ENCODE measurements around the gene DAAM1.

The DAAM1 gene

DNA sequence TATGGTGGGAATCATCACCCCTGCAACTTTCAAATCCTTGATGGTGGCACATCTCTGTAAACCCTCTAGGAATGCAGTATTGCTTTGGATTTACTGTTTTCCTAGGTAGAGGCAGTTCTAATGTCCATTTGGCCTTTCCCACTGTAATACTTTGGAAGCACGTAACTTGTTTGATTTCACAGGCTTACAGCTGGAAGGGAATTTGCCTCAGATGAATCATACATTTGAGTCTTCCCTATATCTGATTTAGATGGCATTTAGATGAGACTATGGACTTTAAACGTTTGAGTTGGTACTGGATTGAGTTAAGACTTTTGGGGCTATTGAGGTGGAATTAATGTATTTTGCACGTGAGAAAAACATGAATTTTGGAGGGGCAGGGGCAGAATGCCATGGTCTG lies 35.9 kb downstream of the DAAM1 start:
- DNase-seq, result no peak

DNA sequence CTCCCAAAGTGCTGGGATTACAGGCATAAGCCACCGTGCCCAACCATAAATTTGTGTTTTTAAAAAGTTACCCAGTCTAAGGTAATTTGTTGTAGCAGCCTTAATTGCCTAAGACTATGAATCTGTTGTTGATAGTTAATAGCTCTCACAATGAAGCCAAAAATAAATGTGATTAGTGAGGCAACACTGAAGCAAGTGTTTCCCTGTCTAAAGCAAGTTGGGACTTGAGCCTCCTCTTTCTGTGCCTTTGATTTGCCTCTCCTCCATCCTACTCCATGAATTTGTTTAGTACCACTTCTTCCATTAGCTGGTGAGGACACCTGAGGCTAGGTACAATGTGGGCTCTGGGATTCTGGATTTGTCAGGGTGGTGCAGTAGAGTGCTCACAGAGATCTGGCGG lies 36.8 kb downstream of the DAAM1 start:
- no peak for DNase-seq

- no peak for DNase-seq
Observed at GRCh38 chr14:59228421-59228820, 40.0 kb downstream of the DAAM1 start.

- DNase-seq, result no peak
Observed at GRCh38 chr14:59229653-59230406, 41.4 kb downstream of the DAAM1 start.

DNA sequence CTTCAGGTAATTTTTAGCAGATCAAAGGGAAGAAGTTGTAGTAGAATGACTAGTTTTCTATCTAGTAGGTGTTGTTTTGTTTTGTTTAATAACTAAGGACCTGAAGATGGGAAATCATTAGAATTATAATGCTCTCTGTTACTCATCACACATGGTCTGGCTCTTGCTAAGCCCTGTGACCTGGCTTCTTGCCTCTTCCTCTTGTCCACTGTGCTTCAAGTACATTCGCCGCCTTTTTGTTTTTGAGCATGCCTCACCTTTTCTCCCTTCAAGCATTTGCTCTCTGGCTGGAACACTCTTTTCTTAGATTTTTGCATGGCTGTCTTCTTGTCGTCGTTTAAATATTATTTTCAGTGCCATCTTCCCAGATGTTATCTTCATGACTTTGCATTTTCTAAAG lies 47.7 kb downstream of the DAAM1 start:
- DNase-seq, result no peak

GRCh38 chr14:59238216-59238615 lies 49.7 kb downstream of the DAAM1 start:
- no peak for DNase-seq

DNA sequence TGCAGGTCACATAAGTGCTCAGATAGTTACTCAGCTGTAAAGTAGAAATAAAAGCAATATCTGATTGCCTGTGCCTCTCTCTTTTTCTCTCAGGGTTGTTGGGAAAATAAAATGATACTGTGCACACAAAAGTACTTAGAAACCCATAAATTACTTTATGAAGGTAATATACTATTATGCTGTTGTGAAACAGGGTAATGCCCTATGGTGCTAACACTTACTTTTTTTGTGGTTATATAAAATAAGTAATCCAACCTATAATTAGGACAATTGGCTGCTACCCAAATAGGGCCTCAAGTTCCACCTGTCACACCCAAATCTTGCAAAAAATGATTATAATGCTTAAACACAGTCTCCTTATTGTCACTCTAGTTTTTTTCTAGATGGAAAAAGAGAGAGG lies 50.6 kb downstream of the DAAM1 start:
- DNase-seq, result no peak

DNA sequence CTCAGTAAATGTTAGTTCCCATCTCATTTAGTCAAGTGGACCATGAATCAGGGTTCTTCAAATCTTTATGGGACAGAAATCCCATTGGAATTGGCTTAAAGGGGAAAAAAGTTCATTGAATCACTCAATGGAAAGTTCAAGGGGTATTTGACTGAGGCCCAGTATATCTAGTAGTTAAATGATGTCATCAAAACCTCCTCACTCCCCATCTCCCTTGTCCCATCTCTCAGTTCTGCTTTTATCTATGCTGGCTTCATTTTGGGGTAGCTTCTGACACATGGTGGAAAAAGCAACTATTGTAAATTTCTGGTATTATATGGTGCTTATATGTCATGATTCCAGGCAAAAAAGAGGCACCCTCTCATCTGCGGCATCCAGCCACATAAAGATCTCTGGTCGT lies 51.9 kb downstream of the DAAM1 start:
- peak; percentile 31 to 48 (median 42) for DNase-seq

DNA sequence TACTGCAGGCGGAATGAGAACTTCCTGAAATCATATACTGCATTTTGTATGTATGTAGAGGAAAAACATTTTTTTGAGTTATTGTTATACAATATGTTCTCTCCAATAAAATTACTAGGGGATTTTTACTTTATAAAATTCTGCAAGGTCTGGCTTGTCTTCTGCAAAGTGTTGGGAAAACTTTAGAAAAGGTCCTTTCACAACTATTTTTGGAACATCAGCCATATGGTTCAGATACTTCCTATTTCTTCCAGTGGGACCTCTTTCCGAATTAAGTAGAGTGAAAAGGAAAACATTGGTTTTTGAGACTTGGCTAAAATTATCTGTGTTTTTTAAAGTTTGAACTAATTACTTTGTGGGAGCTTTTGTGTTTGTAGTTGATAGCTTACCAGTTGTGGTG lies 52.7 kb downstream of the DAAM1 start:
- peak; percentile 5 to 39 (median 23) for DNase-seq

DNA sequence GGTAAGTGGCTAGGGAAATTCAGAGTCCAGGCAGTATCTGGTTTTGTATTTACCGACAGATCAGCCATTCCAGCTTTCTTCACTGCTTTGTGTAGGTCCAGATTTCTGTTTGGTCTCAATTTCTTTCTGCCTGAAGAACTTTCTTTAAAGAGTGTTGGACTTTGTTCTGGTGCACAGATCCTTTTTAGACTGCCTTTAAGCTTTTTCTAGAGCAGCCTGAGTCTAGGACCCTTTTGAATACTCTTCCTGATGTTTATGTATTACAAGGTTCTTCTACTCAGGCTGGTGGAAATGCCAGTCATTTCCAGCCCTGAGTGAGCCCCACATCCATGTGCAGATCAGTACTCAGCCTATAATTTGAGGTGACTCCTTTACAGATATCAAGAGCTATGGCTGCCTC lies 54.7 kb downstream of the DAAM1 start:
- DNase-seq, result no peak

DNA sequence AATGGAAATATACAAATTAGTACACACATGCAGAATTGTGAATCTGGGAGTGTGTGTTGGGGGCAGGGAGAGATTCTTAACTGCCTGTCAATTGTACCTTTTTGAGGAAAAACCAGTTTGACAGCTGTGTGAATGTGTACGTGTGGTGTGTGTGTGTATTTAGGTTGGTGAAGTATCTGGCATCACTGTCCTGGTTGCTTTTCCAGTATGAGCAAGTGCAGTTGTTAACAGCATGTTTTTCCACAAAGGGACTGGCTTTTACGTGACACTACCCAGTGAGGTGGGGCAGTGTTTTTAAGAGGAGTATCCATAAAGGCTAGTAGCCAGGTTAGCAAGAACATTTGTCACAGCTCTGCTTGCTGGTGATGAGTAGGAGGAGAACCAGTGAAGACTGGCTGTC lies 56.1 kb downstream of the DAAM1 start:
- DNase-seq, result no peak

GRCh38 chr14:59245809-59246295 lies 57.4 kb downstream of the DAAM1 start:
- no peak for DNase-seq

DNA sequence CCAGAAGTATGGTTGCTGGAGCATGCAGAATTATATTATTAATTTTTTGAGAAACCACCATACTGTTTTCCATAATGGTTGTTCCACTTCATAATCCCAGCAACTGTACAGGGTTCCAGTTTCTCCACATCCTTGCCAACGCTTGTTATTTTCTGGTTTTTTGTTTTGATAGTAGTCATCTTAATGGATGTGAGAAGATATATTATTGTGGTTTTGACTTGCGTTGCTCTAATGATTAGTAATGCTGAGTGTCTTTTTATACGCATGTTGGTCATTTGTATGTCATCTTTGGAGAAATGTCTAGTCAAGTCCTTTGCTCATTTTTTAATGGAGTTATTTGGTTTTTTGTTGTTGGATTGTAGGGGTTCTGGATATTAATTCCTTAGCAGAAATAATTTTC lies 58.1 kb downstream of the DAAM1 start:
- no peak for DNase-seq

DNA sequence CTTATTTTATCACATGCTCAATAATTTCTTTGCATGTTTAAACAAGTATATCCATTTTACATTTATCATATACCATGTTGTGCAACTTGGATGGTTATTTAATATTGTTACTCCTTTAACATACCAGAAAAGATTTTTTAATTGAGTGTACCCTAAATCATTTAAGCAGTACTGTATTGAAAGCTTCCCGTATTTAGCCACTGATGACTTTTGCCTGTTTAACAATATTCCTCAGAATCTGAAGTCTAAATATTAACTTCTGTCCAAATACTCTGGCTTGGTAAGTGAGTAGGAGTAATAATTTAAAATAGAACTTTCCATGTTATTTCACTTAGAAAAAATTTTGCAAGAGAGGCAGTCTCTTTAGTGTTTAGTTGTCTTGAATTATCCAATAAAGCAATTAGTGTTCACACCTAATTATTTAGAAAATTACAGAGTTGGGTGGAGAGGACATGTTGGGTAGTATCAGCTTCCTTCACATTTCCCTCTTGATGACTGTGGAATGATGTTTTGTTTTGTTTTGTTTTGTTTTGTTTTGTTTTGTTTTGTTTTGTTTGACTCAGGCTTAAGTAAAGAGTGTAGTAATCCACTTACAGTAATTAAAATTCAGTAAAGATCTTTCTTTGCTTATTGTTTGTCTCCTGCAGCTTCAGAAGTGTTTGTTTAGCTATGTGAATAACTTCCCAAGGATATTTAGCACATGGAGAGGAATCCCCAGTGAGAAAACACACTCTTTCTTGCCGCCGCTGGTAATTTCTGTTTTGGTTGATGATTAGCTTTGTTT lies 59.5 kb downstream of the DAAM1 start:
- no peak for DNase-seq

- DNase-seq, result no peak
Observed at GRCh38 chr14:59249029-59249428, 60.6 kb downstream of the DAAM1 start.

- no peak for DNase-seq
Observed at GRCh38 chr14:59251811-59252771, 63.6 kb downstream of the DAAM1 start.

- DNase-seq, result peak in 2 of 3 donors; percentile 10 to 19
Observed at GRCh38 chr14:59252772-59253500, 64.5 kb downstream of the DAAM1 start.

- DNase-seq, result no peak
Observed at GRCh38 chr14:59253527-59253926, 65.1 kb downstream of the DAAM1 start.

DNA sequence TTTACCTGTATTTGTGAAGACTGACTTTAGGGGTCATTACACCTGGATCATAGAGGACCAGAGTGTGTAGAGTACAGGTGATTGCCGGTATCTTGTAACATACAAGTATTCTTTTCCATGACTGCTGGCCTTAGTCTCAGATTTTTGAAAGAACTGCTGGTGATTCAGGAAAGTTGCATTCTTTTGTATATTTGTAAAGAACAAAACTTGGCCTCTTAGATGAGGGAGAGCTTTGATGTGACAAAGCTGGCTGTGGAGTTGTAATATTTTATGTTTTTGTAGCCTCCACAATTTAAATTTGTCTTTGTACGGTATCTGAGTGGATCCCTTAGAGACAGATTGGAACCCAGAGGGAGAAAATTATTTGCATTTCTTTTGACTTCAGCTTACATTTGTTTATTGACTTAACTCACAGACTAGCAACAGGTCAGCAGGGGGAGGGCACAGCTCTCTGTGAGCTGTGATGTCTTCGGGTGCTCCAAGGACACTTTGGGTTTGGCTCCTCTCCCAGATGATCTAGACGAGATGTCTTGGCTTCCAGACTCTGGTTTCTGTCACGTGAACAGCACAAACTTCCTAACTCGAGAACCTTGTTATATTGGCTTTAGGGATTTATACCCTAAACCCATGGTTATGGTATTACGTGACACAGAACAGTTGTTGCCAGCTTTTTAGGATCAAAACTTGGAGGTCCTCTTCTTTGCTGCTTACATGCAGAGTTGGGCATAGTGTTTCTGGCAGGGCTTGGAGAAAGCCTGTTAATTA lies 65.9 kb downstream of the DAAM1 start:
- DNase-seq, result no peak

- DNase-seq, result peak in 1 of 3 donors; percentile 10
Observed at GRCh38 chr14:59254911-59255545, 66.6 kb downstream of the DAAM1 start.

GRCh38 chr14:59256331-59256730 lies 67.9 kb downstream of the DAAM1 start:
- DNase-seq, result no peak

Data from suppressor macrophage treated with lipopolysaccharide for 1 hour (primary cell).